Karpas-422 (cell line): ENCODE results near the gene FRY. TPM values are rescaled to one million over a fixed set of nuclear protein-coding genes. Genes with fewer than 3 reads are reported as not detected.

Experiments used
- DNase-seq: peaks from one replicate; pipeline ENCODE4 v3.0.0-alpha.2; 2015
- H2AFZ ChIP-seq: fragments of 200-600 bp; sonication (generic); 2 replicates; pipeline ENCODE4 v1.6.1; 2014; ENCODE audit warnings: antibody characterized with exemption, low read length, mixed read lengths
- H3K27ac ChIP-seq: fragments of 200-600 bp; sonication (generic); 2 replicates; pipeline ENCODE4 v1.5.1; 2014; ENCODE audit warnings: mild to moderate bottlenecking, low read length, moderate library complexity
- H3K27me3 ChIP-seq: fragments of 200-600 bp; sonication (generic); 2 replicates; pipeline ENCODE4 v1.6.1; 2014; ENCODE audit warnings: low read length, mixed read lengths
- H3K36me3 ChIP-seq: fragments of 200-600 bp; sonication (generic); 2 replicates; pipeline ENCODE4 v1.6.1; 2014; ENCODE audit warnings: low read length, mixed read lengths; ENCODE audit not compliant: insufficient read depth
- H3K4me1 ChIP-seq: fragments of 200-600 bp; sonication (generic); 2 replicates; pipeline ENCODE4 v1.6.1; 2014; ENCODE audit warnings: mild to moderate bottlenecking, low read length, mixed read lengths
- H3K4me2 ChIP-seq: fragments of 200-600 bp; sonication (generic); 2 replicates; pipeline ENCODE4 v1.6.1; 2014; ENCODE audit warnings: low read length, low read depth, mild to moderate bottlenecking; ENCODE audit not compliant: poor library complexity, severe bottlenecking
- H3K4me3 ChIP-seq: fragments of 200-600 bp; sonication (generic); 2 replicates; pipeline ENCODE4 v1.5.1; 2014; ENCODE audit warnings: mild to moderate bottlenecking, antibody characterized with exemption, low read length, mixed read lengths
- H3K79me2 ChIP-seq: fragments of 200-600 bp; sonication (generic); 2 replicates; pipeline ENCODE4 v1.6.1; 2014; ENCODE audit warnings: mild to moderate bottlenecking, low read length, mixed read lengths
- H3K9ac ChIP-seq: fragments of 200-600 bp; sonication (generic); 2 replicates; pipeline ENCODE4 v1.6.0; 2014; ENCODE audit warnings: low read length
- H3K9me2 ChIP-seq: fragments of 200-600 bp; sonication (generic), shearing (Covaris generic); replicated peaks from 2 replicates; pipeline ENCODE4 v1.6.0; 2014; ENCODE audit warnings: mild to moderate bottlenecking, low read length, moderate library complexity; ENCODE audit not compliant: insufficient read depth
- H3K9me3 ChIP-seq: fragments of 300-700, 200-600 bp; sonication (generic); 2 replicates; pipeline ENCODE4 v1.6.1; 2014; ENCODE audit warnings: low read length, mixed read lengths
- H4K20me1 ChIP-seq: fragments of 200-600 bp; sonication (generic); 2 replicates; pipeline ENCODE4 v1.6.1; 2014; ENCODE audit warnings: mild to moderate bottlenecking, antibody characterized with exemption, low read length, low read depth; ENCODE audit not compliant: insufficient read depth
- total RNA-seq: library from RNA; depleted of rRNA; stranded (reverse); fragments of >200 nt; shearing (Covaris generic); gene quantifications from 2 replicates; pipeline ENCODE4 v1.2.3, GENCODE V29; 2014; ENCODE audit warnings: low replicate concordance

The FRY gene
- total RNA-seq, 1 experiment from 2014 or later, result 1.6 TPM

DNA sequence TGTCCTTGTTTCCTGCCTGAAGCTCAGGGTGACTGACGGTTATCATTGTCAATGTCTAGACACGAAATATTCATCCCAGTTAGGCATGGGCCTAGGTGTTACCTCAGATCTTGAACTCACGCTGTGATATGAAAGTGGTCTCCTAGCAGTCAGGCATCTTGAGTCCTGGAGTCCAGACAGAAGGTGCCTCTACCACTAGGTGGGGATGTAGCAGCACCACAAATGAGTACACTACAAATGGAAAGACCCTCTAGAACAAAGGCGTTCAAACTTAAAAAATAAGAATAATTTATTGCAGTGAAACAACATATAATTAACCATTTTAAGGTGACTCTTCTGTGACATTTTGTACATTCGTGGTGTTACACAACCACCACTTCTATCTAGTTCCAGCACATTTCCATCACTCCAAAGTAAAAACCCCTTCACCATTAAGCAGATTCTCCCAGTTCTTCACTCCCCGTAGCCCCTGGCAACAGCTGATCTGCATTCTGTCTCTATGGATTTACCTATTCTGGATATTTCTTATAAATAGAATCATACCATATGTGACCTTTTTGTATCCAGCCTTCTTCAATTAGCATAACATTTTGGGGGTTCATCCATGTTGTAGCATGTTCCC is 11.9 kb upstream of the FRY start:
- H3K36me3 ChIP-seq, result no peaks in the 10 kb centered on the region

DNA sequence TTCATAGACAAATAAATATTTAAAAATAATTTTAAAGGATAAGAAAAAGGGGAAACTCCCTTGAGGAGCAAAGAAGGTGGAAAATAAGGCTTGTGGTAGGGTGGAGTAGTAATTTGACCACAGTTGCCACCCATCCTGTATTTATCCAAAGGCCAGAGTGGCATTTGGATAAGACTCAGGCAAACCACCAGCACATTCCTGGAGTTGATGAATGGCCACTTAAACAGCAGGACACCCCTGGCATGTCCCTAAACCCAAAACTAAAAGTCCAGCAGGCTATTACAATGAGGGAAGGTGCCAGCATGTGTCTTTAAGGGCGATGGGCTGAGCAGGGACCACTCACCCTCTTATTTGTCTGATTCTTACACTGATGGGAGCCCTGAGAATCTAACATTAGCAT is 9.8 kb upstream of the FRY start:
- no peak overlapping the region for H2AFZ ChIP-seq
- H3K27ac ChIP-seq, result no peak overlapping the region
- no peaks in the 10 kb centered on the region for H4K20me1 ChIP-seq
- no peak overlapping the region for H3K4me2 ChIP-seq
- H3K27me3 ChIP-seq, result no peaks in the 10 kb centered on the region
- no peaks in the 10 kb centered on the region for H3K9me3 ChIP-seq
- no peaks in the 10 kb centered on the region for H3K36me3 ChIP-seq
- DNase-seq, result no peak
- no peaks in the 10 kb centered on the region for H3K79me2 ChIP-seq
- H3K9ac ChIP-seq, result no peak overlapping the region
- no peak overlapping the region for H3K4me3 ChIP-seq
- H3K9me2 ChIP-seq, result no peaks in the 10 kb centered on the region
- no peaks in the 10 kb centered on the region for H3K4me1 ChIP-seq

More for the DNA sequence above, 11.9 kb upstream of the FRY start:
- no peaks in the 10 kb centered on the region for H3K27me3 ChIP-seq
- H3K9me2 ChIP-seq, result no peaks in the 10 kb centered on the region
- DNase-seq, result peak; percentile 76
- H3K9ac ChIP-seq, result no peak overlapping the region
- no peaks in the 10 kb centered on the region for H3K9me3 ChIP-seq
- no peak overlapping the region for H3K4me3 ChIP-seq
- H3K4me1 ChIP-seq, result no peaks in the 10 kb centered on the region
- H3K79me2 ChIP-seq, result no peaks in the 10 kb centered on the region
- no peaks in the 10 kb centered on the region for H4K20me1 ChIP-seq
- no peak overlapping the region for H2AFZ ChIP-seq
- H3K27ac ChIP-seq, result no peak overlapping the region
- H3K4me2 ChIP-seq, result no peak overlapping the region

DNA sequence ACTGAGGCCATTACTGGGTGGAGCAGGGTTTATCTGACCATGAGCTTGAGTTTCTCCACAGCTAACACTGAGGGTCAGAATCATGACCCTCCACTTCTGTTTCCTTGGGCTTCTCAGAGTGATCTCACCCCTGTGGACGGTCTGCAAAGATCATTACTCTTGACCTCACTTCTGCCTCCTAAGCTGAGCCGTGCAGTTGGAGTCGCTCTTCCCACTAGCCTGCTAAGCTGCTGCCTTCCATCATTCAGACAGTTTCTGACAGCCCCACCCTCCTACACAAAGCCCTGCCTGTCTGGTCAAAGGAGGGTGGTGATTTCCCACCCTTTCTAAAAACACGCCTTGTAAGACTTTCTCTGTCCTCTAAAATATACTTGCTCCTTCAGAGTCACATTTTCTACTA is 9.3 kb upstream of the FRY start:
- no peak overlapping the region for H3K4me3 ChIP-seq
- H3K9me3 ChIP-seq, result no peaks in the 10 kb centered on the region
- no peaks in the 10 kb centered on the region for H3K9me2 ChIP-seq
- no peaks in the 10 kb centered on the region for H3K4me1 ChIP-seq
- no peaks in the 10 kb centered on the region for H3K36me3 ChIP-seq
- DNase-seq, result no peak
- no peaks in the 10 kb centered on the region for H3K27me3 ChIP-seq
- no peak overlapping the region for H3K27ac ChIP-seq
- H4K20me1 ChIP-seq, result no peaks in the 10 kb centered on the region
- no peaks in the 10 kb centered on the region for H3K79me2 ChIP-seq
- no peak overlapping the region for H3K9ac ChIP-seq
- no peak overlapping the region for H3K4me2 ChIP-seq
- no peak overlapping the region for H2AFZ ChIP-seq

DNA sequence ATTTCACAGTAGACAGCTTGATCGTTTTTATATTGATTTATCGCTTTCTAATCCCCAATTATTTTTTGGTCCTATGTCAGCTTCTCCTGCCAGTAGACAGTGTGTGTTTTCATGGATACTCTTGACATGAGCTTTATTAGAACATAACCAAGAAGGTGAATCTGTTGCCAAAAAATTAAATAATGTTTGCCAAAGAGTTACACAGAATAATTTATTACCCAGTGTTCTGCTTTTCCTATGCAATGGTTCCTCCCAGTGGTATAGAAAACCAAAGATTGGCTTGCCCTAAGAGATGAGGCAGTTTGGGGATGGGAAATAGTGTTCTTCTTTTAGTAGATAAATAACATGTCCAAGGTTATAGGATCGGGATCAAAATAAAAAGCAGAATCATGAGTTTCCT is 8.5 kb upstream of the FRY start:
- H3K36me3 ChIP-seq, result no peaks in the 10 kb centered on the region
- H3K27ac ChIP-seq, result no peak overlapping the region
- no peak overlapping the region for H3K4me3 ChIP-seq
- no peaks in the 10 kb centered on the region for H3K9me2 ChIP-seq
- H3K4me2 ChIP-seq, result no peak overlapping the region
- no peaks in the 10 kb centered on the region for H3K9me3 ChIP-seq
- H3K79me2 ChIP-seq, result no peaks in the 10 kb centered on the region
- DNase-seq, result no peak
- no peaks in the 10 kb centered on the region for H3K4me1 ChIP-seq
- H2AFZ ChIP-seq, result no peak overlapping the region
- no peak overlapping the region for H3K9ac ChIP-seq
- H3K27me3 ChIP-seq, result no peaks in the 10 kb centered on the region
- H4K20me1 ChIP-seq, result no peaks in the 10 kb centered on the region

DNA sequence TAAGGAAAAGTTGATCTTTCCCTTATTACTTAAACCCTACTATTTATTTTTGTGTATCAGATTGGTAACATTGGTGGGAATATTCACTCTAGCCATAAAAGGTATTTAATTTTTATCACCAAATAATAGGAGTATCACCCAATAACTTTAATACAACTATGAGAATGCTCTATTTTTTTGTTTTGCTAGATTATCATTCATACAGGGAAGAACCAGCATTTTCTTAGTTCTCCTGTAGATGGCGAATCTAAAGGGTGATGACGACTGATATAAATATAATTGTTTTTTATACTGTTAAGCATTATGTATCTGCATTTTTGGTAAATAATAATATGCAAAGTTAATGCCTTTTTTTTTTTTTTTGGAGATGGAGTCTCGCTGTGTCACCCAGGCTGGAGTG is 7.9 kb upstream of the FRY start:
- DNase-seq, result no peak

DNA sequence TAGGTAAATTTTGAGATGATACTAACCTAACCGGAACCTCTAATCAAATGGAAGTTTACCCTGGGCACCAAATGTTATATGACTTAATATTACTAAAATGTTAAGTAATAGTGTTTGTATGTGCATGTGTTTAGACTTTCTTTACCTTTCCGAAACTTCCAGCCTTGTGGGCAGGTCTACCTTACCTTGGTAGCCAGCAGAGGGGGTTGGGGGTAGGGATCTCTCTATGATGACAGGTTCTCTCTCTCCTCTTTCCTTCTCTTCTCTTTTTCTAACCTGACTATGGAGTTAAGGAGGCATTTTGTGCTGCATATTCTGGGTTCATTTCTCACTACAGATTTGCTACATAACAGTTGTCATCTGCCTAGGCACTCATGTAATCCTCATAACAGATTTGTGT is 6.8 kb upstream of the FRY start:
- H3K27ac ChIP-seq, result no peak overlapping the region
- no peaks in the 10 kb centered on the region for H3K4me1 ChIP-seq
- no peaks in the 10 kb centered on the region for H3K9me3 ChIP-seq
- no peaks in the 10 kb centered on the region for H3K36me3 ChIP-seq
- no peaks in the 10 kb centered on the region for H3K79me2 ChIP-seq
- no peaks in the 10 kb centered on the region for H3K9me2 ChIP-seq
- DNase-seq, result no peak
- no peak overlapping the region for H2AFZ ChIP-seq
- H3K9ac ChIP-seq, result no peak overlapping the region
- no peaks in the 10 kb centered on the region for H3K27me3 ChIP-seq
- H4K20me1 ChIP-seq, result no peaks in the 10 kb centered on the region
- H3K4me2 ChIP-seq, result no peak overlapping the region
- H3K4me3 ChIP-seq, result no peak overlapping the region

More for the DNA sequence above, 7.9 kb upstream of the FRY start:
- no peaks in the 10 kb centered on the region for H3K9me3 ChIP-seq
- H3K4me2 ChIP-seq, result no peak overlapping the region
- H4K20me1 ChIP-seq, result no peaks in the 10 kb centered on the region
- no peak overlapping the region for H3K9ac ChIP-seq
- H2AFZ ChIP-seq, result no peak overlapping the region
- H3K4me3 ChIP-seq, result no peak overlapping the region
- H3K79me2 ChIP-seq, result no peaks in the 10 kb centered on the region
- H3K9me2 ChIP-seq, result no peaks in the 10 kb centered on the region
- no peak overlapping the region for H3K27ac ChIP-seq
- H3K4me1 ChIP-seq, result no peaks in the 10 kb centered on the region
- H3K27me3 ChIP-seq, result no peaks in the 10 kb centered on the region
- no peaks in the 10 kb centered on the region for H3K36me3 ChIP-seq

DNA sequence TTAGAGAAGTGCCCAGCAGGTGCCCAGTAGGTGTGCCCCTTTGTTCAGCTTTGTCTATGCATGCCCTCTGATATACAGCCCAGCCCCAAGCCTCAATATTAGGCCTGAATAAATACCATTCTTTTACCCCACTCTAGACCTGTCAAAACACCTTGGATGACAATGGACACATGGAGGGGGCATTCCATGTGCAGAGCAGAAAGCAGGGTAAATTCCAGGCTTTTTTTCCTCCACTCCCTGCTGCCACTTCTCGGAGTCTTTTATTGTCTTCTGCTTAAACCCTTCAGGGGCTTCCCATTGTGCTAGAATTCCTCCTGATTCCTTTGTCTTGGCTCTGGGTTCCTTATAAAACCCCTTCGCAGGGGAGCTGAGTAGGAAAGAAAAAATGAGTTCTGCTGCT is 5.8 kb upstream of the FRY start:
- H3K4me3 ChIP-seq, result no peak overlapping the region
- H3K9me3 ChIP-seq, result no peaks in the 10 kb centered on the region
- DNase-seq, result no peak
- H4K20me1 ChIP-seq, result no peaks in the 10 kb centered on the region
- H3K9ac ChIP-seq, result no peak overlapping the region
- H2AFZ ChIP-seq, result no peak overlapping the region
- no peaks in the 10 kb centered on the region for H3K9me2 ChIP-seq
- H3K27me3 ChIP-seq, result no peaks in the 10 kb centered on the region
- no peak overlapping the region for H3K27ac ChIP-seq
- H3K4me1 ChIP-seq, result peaks cover 2% of the 10 kb centered on the region
- no peak overlapping the region for H3K4me2 ChIP-seq
- H3K79me2 ChIP-seq, result no peaks in the 10 kb centered on the region
- no peaks in the 10 kb centered on the region for H3K36me3 ChIP-seq

DNA sequence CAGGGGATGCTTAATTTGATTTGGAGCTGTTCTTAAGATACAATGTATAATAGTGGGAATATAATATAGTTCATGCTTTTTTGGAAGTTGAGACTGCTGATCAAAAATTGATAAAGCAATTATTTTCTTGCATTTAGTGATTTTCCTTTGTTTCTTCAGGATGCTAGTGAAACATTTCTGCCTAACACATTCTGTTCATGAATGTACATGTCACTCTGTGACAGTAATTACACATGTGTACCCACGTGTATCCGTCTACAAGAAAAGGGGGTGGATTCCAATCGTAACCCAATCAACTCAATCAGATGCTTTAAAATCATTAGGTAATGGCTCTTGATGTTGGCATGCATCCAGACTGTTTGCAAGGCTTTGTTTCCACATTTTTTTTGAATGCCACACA is 5.0 kb upstream of the FRY start:
- Histone ChIP-seq H3K9ac (no peak overlapping the region), H3K27ac (no peak overlapping the region), H3K27me3 (no peaks in the 10 kb centered on the region), H3K9me3 (no peaks in the 10 kb centered on the region), H3K36me3 (no peaks in the 10 kb centered on the region), H3K79me2 (no peaks in the 10 kb centered on the region), H3K4me1 (peaks cover 11% of the 10 kb centered on the region), H3K4me3 (no peak overlapping the region), H3K9me2 (no peaks in the 10 kb centered on the region), H2AFZ (no peak overlapping the region), H3K4me2 (no peak overlapping the region), H4K20me1 (no peaks in the 10 kb centered on the region)
- DNase-seq, result no peak

DNA sequence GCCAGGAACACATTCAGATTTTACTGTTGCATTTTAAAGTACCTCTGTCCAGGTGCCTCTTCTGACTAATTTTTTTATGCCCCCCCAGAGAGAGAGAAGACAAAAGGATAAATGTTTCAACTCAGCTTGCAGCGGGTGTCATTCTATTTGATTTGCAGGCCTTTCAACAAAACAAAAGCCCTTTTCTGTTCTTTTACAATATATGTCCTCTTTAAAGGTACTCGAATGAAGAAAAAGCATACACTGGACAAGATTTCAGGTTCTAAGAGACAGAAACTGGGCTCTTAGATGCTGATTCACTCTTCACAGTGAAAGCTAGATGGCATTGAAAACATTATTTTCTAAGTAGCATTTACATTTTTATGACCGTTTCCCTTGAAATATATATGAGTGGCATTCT is 2.9 kb upstream of the FRY start:
- no peaks in the 10 kb centered on the region for H3K79me2 ChIP-seq
- no peak overlapping the region for H3K4me2 ChIP-seq
- no peaks in the 10 kb centered on the region for H3K9me3 ChIP-seq
- no peaks in the 10 kb centered on the region for H3K27me3 ChIP-seq
- H3K4me3 ChIP-seq, result no peak overlapping the region
- no peaks in the 10 kb centered on the region for H4K20me1 ChIP-seq
- H2AFZ ChIP-seq, result no peak overlapping the region
- H3K4me1 ChIP-seq, result peaks cover 15% of the 10 kb centered on the region
- H3K36me3 ChIP-seq, result no peaks in the 10 kb centered on the region
- no peak for DNase-seq
- no peaks in the 10 kb centered on the region for H3K9me2 ChIP-seq
- H3K9ac ChIP-seq, result no peak overlapping the region
- no peak overlapping the region for H3K27ac ChIP-seq
